K562 (cell line): ENCODE measurements around the gene LPAR2. TPM values are rescaled to one million over a fixed set of nuclear protein-coding genes. Genes with fewer than 3 reads are reported as not detected.

Source experiments
- ATAC-seq: fragments of 200-7000 bp; cut with Tn5 transposase; 3 replicates; pipeline ENCODE4 v1.9.1; 2020; ENCODE audit warnings: moderate library complexity
- BruUV-seq: library from RNA; stranded (reverse); fragments of 400-500 nt; replicated peaks from 2 replicates; lab custom pipeline; 2021; lab: Mats Ljungman, UMichigan
- CTCF ChIA-PET: fragments of 300-600 bp; formaldehyde crosslinking; extraction: SDS; loops from one replicate; lab custom pipeline; 2021; ENCODE audit warnings: low intra/inter-chr PET ratio; lab: Yijun Ruan, JAX
- POLR2A ChIA-PET: fragments of 300-600, 350-650 bp; sonication (Branson Sonifier 250); formaldehyde crosslinking; extraction: SDS; loops from one replicate; lab custom pipeline; 2021; ENCODE audit warnings: antibody characterized with exemption, inconsistent platforms; lab: Yijun Ruan, JAX
- DNase-seq, 4 experiments: peaks; one replicate each; pipeline versions ENCODE4 v3.0.0 to v3.0.0-alpha.2; 2011 to 2018; ENCODE audit warnings: low spot score in 3 of 4, mixed read lengths in 3 of 4; ENCODE audit errors: extremely low read depth in 1 of 4
- FAIRE-seq: peaks from 2 replicates; lab custom pipeline; 2011; peaks lifted over from hg19 to GRCh38; lab: Jason Lieb, UNC
- H2AFZ ChIP-seq: 2 replicates; pipeline ENCODE4 v1.6.0; 2011; ENCODE audit warnings: low read depth, low read length, control low read depth, inconsistent platforms
- H3K27ac ChIP-seq: fragments of 200-600 bp; 3 replicates; pipeline ENCODE4 v1.8.0; 2011; ENCODE audit warnings: low read depth, mild to moderate bottlenecking, control low read depth, inconsistent platforms, low read length, moderate library complexity, mixed read lengths; ENCODE audit errors: extremely low read depth
- H3K27me3 ChIP-seq, 2 experiments: fragments of 300-600 bp in 1 of 2; 2 replicates in 1 of 2; 3 replicates in 1 of 2; pipeline versions ENCODE4 v1.6.0 to v1.8.0; 2011; ENCODE audit warnings: inconsistent platforms in 2 of 2, low read length in 2 of 2, mild to moderate bottlenecking in 1 of 2, mixed read lengths in 1 of 2, moderate library complexity in 1 of 2; ENCODE audit not compliant: control insufficient read depth in 2 of 2, insufficient read depth in 2 of 2
- H3K36me3 ChIP-seq: fragments of 300-600 bp; 3 replicates; pipeline ENCODE4 v1.8.0; 2011; ENCODE audit warnings: mild to moderate bottlenecking, low read length, inconsistent platforms; ENCODE audit not compliant: control insufficient read depth, insufficient read depth
- H3K4me1 ChIP-seq, 2 experiments: fragments of 200-600 bp in 1 of 2; replicated peaks in 1 of 2; 2 replicates in 1 of 2; 3 replicates in 1 of 2; pipeline versions ENCODE4 v1.5.1 to v1.8.0; 2011; ENCODE audit warnings: inconsistent platforms in 2 of 2, low read length in 2 of 2, mild to moderate bottlenecking in 1 of 2, mixed read lengths in 1 of 2, moderate library complexity in 1 of 2; ENCODE audit not compliant: control insufficient read depth in 2 of 2, insufficient read depth in 2 of 2
- H3K4me2 ChIP-seq: 2 replicates; pipeline ENCODE4 v1.6.1; 2011; ENCODE audit warnings: low read length, control low read depth, inconsistent platforms, mixed read lengths; ENCODE audit not compliant: insufficient read depth
- H3K4me3 ChIP-seq: fragments of 200-600 bp; sonication (generic), shearing (Covaris generic); 2 replicates; pipeline ENCODE4 v1.5.1; 2016; ENCODE audit warnings: control low read depth, inconsistent platforms
- H3K79me2 ChIP-seq: fragments of 200-600 bp; 3 replicates; pipeline ENCODE4 v1.8.0; 2011; ENCODE audit warnings: low read length, inconsistent platforms; ENCODE audit not compliant: control insufficient read depth, insufficient read depth
- H3K9ac ChIP-seq, 2 experiments: 2 replicates each; pipeline versions ENCODE4 v1.6.0 to v1.6.1; 2011; ENCODE audit warnings: low read depth in 2 of 2, low read length in 2 of 2, control low read depth in 1 of 2, inconsistent platforms in 1 of 2, mild to moderate bottlenecking in 1 of 2, mixed read lengths in 1 of 2; ENCODE audit not compliant: insufficient read depth in 1 of 2
- H3K9me1 ChIP-seq: one replicate; pipeline ENCODE4 v1.6.0; 2011; ENCODE audit warnings: inconsistent platforms, mild to moderate bottlenecking, low read length, moderate library complexity; ENCODE audit not compliant: control insufficient read depth, insufficient read depth
- H3K9me3 ChIP-seq: replicated peaks from 2 replicates; pipeline ENCODE4 v1.5.1; 2011; ENCODE audit warnings: low read depth, low read length, inconsistent platforms; ENCODE audit not compliant: control insufficient read depth, insufficient read depth
- H4K20me1 ChIP-seq: replicated peaks from 2 replicates; pipeline ENCODE4 v1.6.1; 2011; ENCODE audit warnings: low read length, inconsistent platforms, mixed read lengths; ENCODE audit not compliant: control insufficient read depth, insufficient read depth
- EHMT2 ChIP-seq: fragments of 450-650 bp; IDR thresholded peaks from 2 replicates; pipeline ENCODE4 v1.6.1; 2018; ENCODE audit warnings: antibody characterized with exemption
- ILF3 ChIP-seq: fragments of 450-650 bp; IDR thresholded peaks from 2 replicates; pipeline ENCODE4 v1.6.1; 2018; ENCODE audit warnings: antibody characterized with exemption, mild to moderate bottlenecking, moderate library complexity, borderline replicate concordance
- KAT2B ChIP-seq: IDR thresholded peaks from one replicate; pipeline ENCODE4 v1.6.1; 2012; ENCODE audit warnings: low read depth, mild to moderate bottlenecking, control low read depth, inconsistent platforms, low read length, moderate library complexity
- KAT8 ChIP-seq: fragments of 450-650 bp; IDR thresholded peaks from 2 replicates; pipeline ENCODE4 v1.6.1; 2016; ENCODE audit warnings: low read depth, mild to moderate bottlenecking
- MTA2 ChIP-seq: fragments of 450-650 bp; IDR thresholded peaks from 2 replicates; pipeline ENCODE4 v1.6.1; 2016; ENCODE audit warnings: low read depth
- NCOA2 ChIP-seq, 2 experiments: fragments of 450-650 bp; IDR thresholded peaks; 2 replicates each; pipeline ENCODE4 v1.6.1; 2018; ENCODE audit warnings: mild to moderate bottlenecking in 2 of 2, moderate library complexity in 1 of 2; ENCODE audit not compliant: partially characterized antibody in 2 of 2
- PHTF2 ChIP-seq: fragments of 250-450 bp; sonication (Bioruptor Pico); IDR thresholded peaks from 2 replicates; pipeline ENCODE4 v1.5.0; 2021; ENCODE audit warnings: mild to moderate bottlenecking
- RBM22 ChIP-seq: fragments of 200-400 bp; formaldehyde crosslinking; IDR thresholded peaks from 2 replicates; pipeline ENCODE4 v1.6.1; 2018; ENCODE audit warnings: low read length, low read depth; ENCODE audit not compliant: poor library complexity, severe bottlenecking
- ZBTB1 ChIP-seq: sonication (generic); formaldehyde crosslinking; IDR thresholded peaks from 2 replicates; pipeline ENCODE4 v1.8.1; 2023; ENCODE audit warnings: missing genetic modification reagents, low read depth, mild to moderate bottlenecking, borderline replicate concordance
- ZNF133 ChIP-seq: fragments of 250-450 bp; sonication (Bioruptor Pico); IDR thresholded peaks from 2 replicates; pipeline ENCODE4 v1.4.0; 2020; ENCODE audit warnings: mild to moderate bottlenecking
- WGBS: fragments of 100-300 bp; shearing (Covaris generic); methylation state at CpG from one replicate; pipeline ENCODE4 v1.1.6; 2016; ENCODE audit warnings: low coverage, mixed read lengths; ENCODE audit not compliant: insufficient coverage; ENCODE audit errors: missing lambda C conversion rate; 5-methylcytosine and 5-hydroxymethylcytosine counted together
- in situ Hi-C: fragments of 300-500 bp; cut with MboI; formaldehyde crosslinking; loops from 4 replicates; pipeline ENCODE4 v1.15.0; 2018; ENCODE audit warnings: inconsistent platforms, mixed read lengths
- intact Hi-C: fragments of 100-400 bp; cut with micrococcal nuclease; formaldehyde crosslinking; loops from 2 replicates; pipeline ENCODE4 v1.14.2; 2022
- polyA plus RNA-seq, 8 experiments: library from polyadenylated mRNA; depleted of rRNA in 4 of 8; stranded (reverse) in 5 of 8; unstranded in 3 of 8; fragments of >200 nt; fragmentation: Nextera tagmentation in 2 of 8; fragmentation: Illumina TruSeq in 1 of 8; extraction: Ambion mirVana in 2 of 8; extraction: Trizol in 1 of 8; gene quantifications; 2 replicates each; pipeline versions ENCODE4 v1.2.1 to v1.2.3, GENCODE V29; 2011 to 2014; ENCODE audit warnings: inconsistent platforms in 1 of 8, missing spikeins in 1 of 8
- total RNA-seq, 7 experiments: library from RNA; depleted of rRNA in 6 of 7; stranded (reverse); fragments of >200 nt in 6 of 7; fragmentation: Illumina TruSeq in 2 of 7; extraction: Trizol in 2 of 7; gene quantifications; 2 replicates each; pipeline versions ENCODE4 v1.2.1 to v1.2.3, GENCODE V29; 2011 to 2021; ENCODE audit warnings: low replicate concordance in 1 of 7
- TF ChIP-seq, protein P1 (sequence below): fragments of 250-450 bp; sonication (Bioruptor Pico); IDR thresholded peaks from 2 replicates; pipeline ENCODE4 v1.5.0; 2022; ENCODE audit warnings: mild to moderate bottlenecking

LPAR2 gene
- total and polyA plus RNA-seq, 9 of the 15 experiments (the other 6 are each of a cell fraction or from before 2014, with no cell fraction given): 0.63 to 13.8 (median 4.4) TPM

DNA sequence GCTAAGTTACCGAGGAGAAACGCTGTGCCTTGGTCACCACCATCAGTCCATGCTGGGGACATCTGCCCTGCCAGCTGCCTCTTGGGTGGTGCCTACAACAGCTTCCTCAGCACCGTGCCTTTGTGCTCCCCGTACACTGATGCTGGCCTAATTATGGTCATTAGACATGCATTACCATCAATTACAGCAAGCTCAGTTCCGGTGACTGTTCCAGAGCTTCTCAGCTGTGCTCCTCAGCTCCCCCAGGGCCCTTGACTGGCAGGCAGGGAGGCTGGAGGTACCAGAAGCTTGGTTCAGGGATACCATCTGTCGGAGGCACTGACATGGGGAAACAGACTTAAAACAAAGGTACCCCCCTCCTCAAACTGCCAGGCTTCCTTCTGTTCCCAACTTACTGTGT, 49.8 kb downstream of the LPAR2 start:
- Histone ChIP-seq H3K4me3 (no peak overlapping the region), H3K27me3 (no peaks in the 10 kb centered on the region; a peak in 1 of 5 replicates), H3K9me1 (no peaks in the 10 kb centered on the region), H3K4me2 (no peak overlapping the region), H3K27ac (no peak overlapping the region), H3K4me1 (no peaks in the 10 kb centered on the region; a peak in 1 of 5 replicates), H3K9me3 (no peaks in the 10 kb centered on the region), H2AFZ (no peak overlapping the region), H3K36me3 (no peaks in the 10 kb centered on the region), H3K79me2 (no peaks in the 10 kb centered on the region), H4K20me1 (no peaks in the 10 kb centered on the region), H3K9ac (no peak overlapping the region; a peak in 1 of 4 replicates)
- ChIA-PET POLR2A (interaction anchor here (0.8 to 1.2 kb wide), 2 partner anchors 8 to 10 kb away, joined by 3 read pairs; no protein-coding TSS in a partner anchor), CTCF (no interaction called here)
- no peak for TF ChIP-seq KAT2B
- no peak for TF ChIP-seq PHTF2 (CRISPR knock-in tag)
- no peak for TF ChIP-seq ILF3
- ATAC-seq (no peak), DNase-seq (no peak), FAIRE-seq (no peak)
- in situ Hi-C loops: no loop called here
- intact Hi-C loops: no loop called here
- 50% methylated on average over 6 of the region's 6 CpGs for WGBS
- no TSS peak for BruUV-seq

DNA sequence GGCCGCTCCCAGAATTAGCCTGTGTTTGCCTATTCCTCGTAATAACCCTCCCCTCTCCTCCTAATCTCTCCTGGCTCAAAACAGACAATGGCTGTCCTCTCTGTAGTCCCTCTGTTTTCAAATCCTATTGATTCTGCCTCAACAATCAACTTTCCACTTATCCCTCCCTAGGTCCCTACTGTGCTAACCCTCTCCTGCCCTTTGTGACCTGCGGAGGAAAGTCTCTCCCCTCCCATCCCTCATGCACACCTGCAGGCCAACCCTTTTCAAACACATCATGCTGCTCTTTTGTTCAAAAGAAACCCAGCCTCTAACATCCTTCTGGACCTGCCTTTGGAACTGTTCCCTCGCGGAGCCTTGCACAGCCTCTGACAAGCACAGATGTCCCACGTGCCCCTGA, 52.6 kb downstream of the LPAR2 start:
- WGBS: 25% methylated on average over 6 of the region's 6 CpGs
- in situ Hi-C loops: no loop called here

More for the DNA sequence above, 52.6 kb downstream of the LPAR2 start:
- BruUV-seq: no TSS peak
- Histone ChIP-seq H3K4me1 (peaks cover 0 to 3% of the 10 kb centered on the region in 2 experiments; a peak in 2 of 5 replicates), H3K9ac (0 out of 4 replicates have a peak overlapping the region, but pooled peaks of 1 of the 2 experiments have one; percentile 48), H3K27ac (no peak overlapping the region), H3K36me3 (no peaks in the 10 kb centered on the region), H3K9me1 (no peaks in the 10 kb centered on the region), H3K4me3 (no peak overlapping the region), H3K4me2 (no peak overlapping the region), H3K27me3 (no peaks in the 10 kb centered on the region), H2AFZ (no peak overlapping the region), H4K20me1 (no peaks in the 10 kb centered on the region), H3K79me2 (no peaks in the 10 kb centered on the region), H3K9me3 (no peaks in the 10 kb centered on the region)
- FAIRE-seq: no peak
- TF ChIP-seq ZNF133 (CRISPR knock-in tag) (no peak), EHMT2 (no peak), MTA2 (no peak), NCOA2 (IDR thresholded peaks at IDR 0.05; ENCODE audit: partially characterized antibody in 2 of 2) (no peak), RBM22 (no peak), ZBTB1 (CRISPR knock-in tag) (no peak), KAT8 (no peak)
- TF ChIP-seq, protein P1, sequence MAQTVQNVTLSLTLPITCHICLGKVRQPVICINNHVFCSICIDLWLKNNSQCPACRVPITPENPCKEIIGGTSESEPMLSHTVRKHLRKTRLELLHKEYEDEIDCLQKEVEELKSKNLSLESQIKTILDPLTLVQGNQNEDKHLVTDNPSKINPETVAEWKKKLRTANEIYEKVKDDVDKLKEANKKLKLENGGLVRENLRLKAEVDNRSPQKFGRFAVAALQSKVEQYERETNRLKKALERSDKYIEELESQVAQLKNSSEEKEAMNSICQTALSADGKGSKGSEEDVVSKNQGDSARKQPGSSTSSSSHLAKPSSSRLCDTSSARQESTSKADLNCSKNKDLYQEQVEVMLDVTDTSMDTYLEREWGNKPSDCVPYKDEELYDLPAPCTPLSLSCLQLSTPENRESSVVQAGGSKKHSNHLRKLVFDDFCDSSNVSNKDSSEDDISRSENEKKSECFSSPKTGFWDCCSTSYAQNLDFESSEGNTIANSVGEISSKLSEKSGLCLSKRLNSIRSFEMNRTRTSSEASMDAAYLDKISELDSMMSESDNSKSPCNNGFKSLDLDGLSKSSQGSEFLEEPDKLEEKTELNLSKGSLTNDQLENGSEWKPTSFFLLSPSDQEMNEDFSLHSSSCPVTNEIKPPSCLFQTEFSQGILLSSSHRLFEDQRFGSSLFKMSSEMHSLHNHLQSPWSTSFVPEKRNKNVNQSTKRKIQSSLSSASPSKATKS (CRISPR knock-in tag): no peak
- no peak for ATAC-seq
- POLR2A ChIA-PET: interaction anchor here (0.6 kb wide), 1 partner anchor 26 kb away, joined by 4 read pairs; no protein-coding TSS in a partner anchor
- intact Hi-C loops: no loop called here
- DNase-seq: no peak
- CTCF ChIA-PET: no interaction called here
